Liver (tissue), 9 donors: Measurements from ENCODE around the gene CARS2. TPM values are rescaled to one million over a fixed set of nuclear protein-coding genes. Genes with fewer than 3 reads are reported as not detected.

Experiments used
- DNase-seq: peaks from one replicate; pipeline ENCODE4 v3.0.0-alpha.2; 2017; ENCODE audit warnings: low spot score
- H3K27ac ChIP-seq, 2 donors: one replicate each; pipeline ENCODE4 v1.7.0; 2013; ENCODE audit warnings: inconsistent platforms in 2 of 2, low read length in 2 of 2, control low read depth in 1 of 2, low read depth in 1 of 2, mild to moderate bottlenecking in 1 of 2
- H3K27me3 ChIP-seq, 4 donors: one replicate each; pipeline versions ENCODE4 v1.6.1 to v1.7.0; 2013; ENCODE audit warnings: low read length in 3 of 4, inconsistent platforms in 1 of 4, mild to moderate bottlenecking in 1 of 4, moderate library complexity in 1 of 4; ENCODE audit not compliant: control insufficient read depth in 4 of 4, insufficient read depth in 4 of 4
- H3K36me3 ChIP-seq, 4 donors: one replicate each; pipeline versions ENCODE4 v1.6.1 to v1.7.0; 2013; ENCODE audit warnings: low read length in 3 of 4, mild to moderate bottlenecking in 3 of 4, low read depth in 1 of 4, moderate library complexity in 1 of 4; ENCODE audit not compliant: control insufficient read depth in 4 of 4, insufficient read depth in 3 of 4
- H3K4me1 ChIP-seq, 4 donors: one replicate each; pipeline versions ENCODE4 v1.6.1 to v1.7.0; 2013; ENCODE audit warnings: low read length in 3 of 4, mild to moderate bottlenecking in 3 of 4, moderate library complexity in 1 of 4; ENCODE audit not compliant: control insufficient read depth in 4 of 4, insufficient read depth in 4 of 4
- H3K4me3 ChIP-seq, 3 donors: one replicate each; pipeline versions ENCODE4 v1.6.1 to v1.7.0; 2013; ENCODE audit warnings: low read length in 3 of 3, control low read depth in 1 of 3, low read depth in 1 of 3, mild to moderate bottlenecking in 1 of 3
- H3K9ac ChIP-seq, 2 donors: one replicate each; pipeline ENCODE4 v1.7.0; 2013; ENCODE audit warnings: low read length in 2 of 2, mild to moderate bottlenecking in 2 of 2, moderate library complexity in 2 of 2, control low read depth in 1 of 2, low read depth in 1 of 2
- H3K9me3 ChIP-seq, 4 donors: one replicate each; pipeline versions ENCODE4 v1.6.1 to v1.7.0; 2013; ENCODE audit warnings: low read length in 3 of 4; ENCODE audit not compliant: control insufficient read depth in 4 of 4
- ATF3 ChIP-seq: IDR thresholded peaks from 2 replicates; pipeline ENCODE4 v1.6.1; 2016; ENCODE audit warnings: antibody characterized with exemption
- CTCF ChIP-seq: fragments of 150-350 bp; IDR thresholded peaks from 2 replicates; pipeline ENCODE4 v1.5.1; 2017; ENCODE audit warnings: improper control_type of control experiment, low read depth, low read length; ENCODE audit not compliant: missing input control
- EGR1 ChIP-seq, 2 donors: IDR thresholded peaks; 2 replicates each; pipeline ENCODE4 v1.6.1; 2016 to 2018; ENCODE audit warnings: antibody characterized with exemption in 2 of 2, low read depth in 2 of 2
- FOXA1 ChIP-seq: IDR thresholded peaks from 2 replicates; pipeline ENCODE4 v1.6.1; 2016; ENCODE audit warnings: antibody characterized with exemption
- FOXA2 ChIP-seq: IDR thresholded peaks from 2 replicates; pipeline ENCODE4 v1.6.1; 2016; ENCODE audit warnings: antibody characterized with exemption
- GABPA ChIP-seq, 2 donors: IDR thresholded peaks in 1 of 2; conservative IDR thresholded peaks in 1 of 2; 2 replicates each; pipeline ENCODE4 v1.6.1; 2016; ENCODE audit warnings: antibody characterized with exemption in 2 of 2, mild to moderate bottlenecking in 1 of 2, moderate library complexity in 1 of 2
- HNF4A ChIP-seq, 2 donors: conservative IDR thresholded peaks; 2 replicates each; pipeline ENCODE4 v1.6.1; 2016; ENCODE audit warnings: antibody characterized with exemption in 2 of 2, mild to moderate bottlenecking in 2 of 2
- HNF4G ChIP-seq: IDR thresholded peaks from 2 replicates; pipeline ENCODE4 v1.6.1; 2016; ENCODE audit warnings: antibody characterized with exemption
- JUND ChIP-seq, 2 donors: IDR thresholded peaks; 2 replicates each; pipeline ENCODE4 v1.6.1; 2016; ENCODE audit warnings: antibody characterized with exemption in 2 of 2
- MAX ChIP-seq: IDR thresholded peaks from 2 replicates; pipeline ENCODE4 v1.6.1; 2016; ENCODE audit warnings: antibody characterized with exemption
- NR2F2 ChIP-seq: IDR thresholded peaks from 2 replicates; pipeline ENCODE4 v1.6.1; 2016; ENCODE audit warnings: antibody characterized with exemption
- RAD21 ChIP-seq, 2 donors: IDR thresholded peaks; 2 replicates each; pipeline ENCODE4 v1.6.1; 2016; ENCODE audit warnings: antibody characterized with exemption in 2 of 2, mild to moderate bottlenecking in 2 of 2
- REST ChIP-seq: IDR thresholded peaks from 2 replicates; pipeline ENCODE4 v1.6.1; 2016; ENCODE audit warnings: antibody characterized with exemption, mild to moderate bottlenecking
- RXRA ChIP-seq, 2 donors: IDR thresholded peaks; 2 replicates each; pipeline ENCODE4 v1.6.1; 2017 to 2018; ENCODE audit warnings: antibody characterized with exemption in 2 of 2, mild to moderate bottlenecking in 1 of 2
- SP1 ChIP-seq: IDR thresholded peaks from 2 replicates; pipeline ENCODE4 v1.6.1; 2018; ENCODE audit warnings: antibody characterized with exemption, mild to moderate bottlenecking
- TAF1 ChIP-seq: conservative IDR thresholded peaks from 2 replicates; pipeline ENCODE4 v1.6.1; 2016; ENCODE audit warnings: antibody characterized with exemption, mild to moderate bottlenecking
- YY1 ChIP-seq: IDR thresholded peaks from 2 replicates; pipeline ENCODE4 v1.6.1; 2016; ENCODE audit warnings: antibody characterized with exemption, mild to moderate bottlenecking
- ZBTB33 ChIP-seq: IDR thresholded peaks from 2 replicates; pipeline ENCODE4 v1.6.1; 2016; ENCODE audit warnings: antibody characterized with exemption
- WGBS: extraction: QIAGEN DNeasy Blood & Tissue Kit; methylation state at CpG from one replicate; pipeline ENCODE4 v1.1.7; 2013; 5-methylcytosine and 5-hydroxymethylcytosine counted together
- polyA plus RNA-seq, 2 donors: library from polyadenylated mRNA; stranded (reverse) in 1 of 2; unstranded in 1 of 2; fragments of 200-250 nt in 1 of 2; fragments of >200 nt in 1 of 2; fragmentation: Nextera tagmentation in 1 of 2; extraction: Ambion mirVana in 1 of 2; gene quantifications; one replicate each; pipeline versions ENCODE4 v1.2.1 to v1.2.3, GENCODE V29; 2013 to 2015
- total RNA-seq, 2 donors: library from RNA; depleted of rRNA; stranded (reverse); fragments of >200 nt; gene quantifications; one replicate each; pipeline ENCODE4 v1.2.3, GENCODE V29; 2014
- donor health status: healthy.
- donor health status: healthy.
- donor health status: healthy.
- donor health status: healthy.
- donor health status: healthy.

CARS2 gene
- total and polyA plus RNA-seq, 4 donors, result 28.6 to 44.0 (median 31.4) TPM

GRCh38 chr13:110644892-110645521 lies 60.9 kb downstream of the CARS2 start (continued):
- TF ChIP-seq REST (no peak), TAF1 (no peak), JUND (IDR thresholded peaks at IDR 0.05) (no peak), FOXA1 (no peak), MAX (no peak)

- Histone ChIP-seq H3K4me1 (peaks cover 11 to 53% (median 36%) of the 10 kb centered on the region in 4 donors), H3K27ac (peak overlapping the region; percentile 63 to 64), H3K9ac (no peak overlapping the region), H3K36me3 (peaks cover 5 to 13% (median 9%) of the 10 kb centered on the region in 4 donors), H3K27me3 (no peaks in the 10 kb centered on the region), H3K9me3 (no peaks in the 10 kb centered on the region), H3K4me3 (no peak overlapping the region)
- WGBS, result 44% methylated on average over 13 of the region's 13 CpGs
- no peak for TF ChIP-seq TAF1
- no peak for TF ChIP-seq CTCF
- peak; percentile 56 for TF ChIP-seq ATF3
- peak; percentile 77 to 90 for TF ChIP-seq RXRA (IDR thresholded peaks at IDR 0.05)
- TF ChIP-seq ZBTB33, result no peak
- no peak for TF ChIP-seq NR2F2
- no peak for TF ChIP-seq GABPA (IDR thresholded peaks at IDR 0.05 in 1 of 2, conservative IDR thresholded peaks at IDR 0.05 in 1 of 2)
- peak; percentile 71 for TF ChIP-seq FOXA1
- TF ChIP-seq MAX, result no peak
- TF ChIP-seq HNF4G, result no peak
- TF ChIP-seq RAD21 (IDR thresholded peaks at IDR 0.05), result peak; percentile 19 to 21
- TF ChIP-seq YY1, result peak; percentile 74
- TF ChIP-seq REST, result peak; percentile 68
- peak; percentile 69 for TF ChIP-seq SP1
- peak in 1 of 2 donors; percentile 70 for TF ChIP-seq EGR1 (IDR thresholded peaks at IDR 0.05; ENCODE audit: low read depth in 2 of 2)
- TF ChIP-seq JUND (IDR thresholded peaks at IDR 0.05), result peak; percentile 61 to 70
- TF ChIP-seq FOXA2, result peak; percentile 73
- TF ChIP-seq HNF4A (conservative IDR thresholded peaks at IDR 0.05), result peak; percentile 65 to 73
- DNase-seq, result no peak
Observed at GRCh38 chr13:110643768-110644421, 62.0 kb downstream of the CARS2 start.
